HG03097 (cell line): ENCODE data around the gene NTNG2.

Source experiments
- ATAC-seq: cut with Tn5 transposase; IDR thresholded peaks from one replicate; pipeline ENCODE4 v1.9.1; 2021; ENCODE audit not compliant: unreplicated experiment, low FRiP score

The NTNG2 gene

DNA sequence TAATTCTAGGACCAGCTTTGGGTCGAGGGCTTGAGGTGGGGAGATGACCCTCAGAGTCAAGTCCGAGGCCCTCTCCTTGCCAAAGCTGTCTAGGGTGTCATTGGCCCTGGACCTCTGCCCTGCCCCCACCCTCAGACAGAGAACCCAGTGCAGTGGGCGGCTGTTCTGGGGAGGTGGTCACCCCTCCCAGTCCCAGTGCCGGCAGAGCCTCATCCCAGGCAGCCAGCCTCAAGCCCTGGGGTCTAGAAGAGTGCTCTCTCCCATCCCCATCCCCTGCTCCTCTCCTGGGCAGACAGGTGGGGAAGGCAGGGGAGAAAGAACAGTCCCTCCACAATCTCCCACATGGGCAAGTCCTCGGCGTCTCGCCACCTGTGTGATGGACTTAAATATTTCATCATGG lies 7.0 kb downstream of the NTNG2 start:
- no peak for ATAC-seq

DNA sequence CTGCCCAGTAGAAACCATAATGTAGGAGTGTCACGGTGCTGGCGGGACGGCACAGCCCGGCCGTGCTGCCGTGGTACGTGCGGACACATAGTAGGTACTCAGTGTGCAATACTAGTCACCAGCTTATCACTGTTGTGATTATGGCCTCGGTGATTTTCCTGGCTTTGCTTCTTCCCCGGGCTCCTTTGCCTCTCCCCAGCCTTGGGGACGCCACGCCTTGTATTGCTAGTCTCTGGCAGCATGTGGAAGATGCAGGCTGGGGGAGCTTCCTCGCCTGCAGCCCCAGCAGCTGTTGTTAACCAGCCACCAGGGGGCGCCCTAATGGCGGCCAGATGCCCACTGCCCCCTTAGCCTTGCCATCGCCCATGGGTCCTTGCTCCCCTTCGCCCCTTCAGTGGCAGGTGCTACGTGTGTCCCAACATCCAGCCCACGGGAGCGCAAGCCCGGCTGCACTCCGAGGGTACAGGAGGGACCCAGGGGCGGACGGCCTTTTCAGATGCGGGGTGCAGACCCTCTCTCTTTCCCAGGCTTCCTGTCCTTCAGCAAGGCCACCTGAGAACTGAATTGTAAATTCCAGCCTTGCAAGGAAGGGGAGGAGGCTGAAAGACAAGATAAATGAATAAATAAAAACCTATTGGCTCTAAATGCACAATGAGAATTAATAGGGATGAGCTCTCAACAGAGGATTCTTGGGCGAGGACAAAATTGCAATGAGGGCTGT lies 8.0 kb downstream of the NTNG2 start:
- ATAC-seq, result no peak

DNA sequence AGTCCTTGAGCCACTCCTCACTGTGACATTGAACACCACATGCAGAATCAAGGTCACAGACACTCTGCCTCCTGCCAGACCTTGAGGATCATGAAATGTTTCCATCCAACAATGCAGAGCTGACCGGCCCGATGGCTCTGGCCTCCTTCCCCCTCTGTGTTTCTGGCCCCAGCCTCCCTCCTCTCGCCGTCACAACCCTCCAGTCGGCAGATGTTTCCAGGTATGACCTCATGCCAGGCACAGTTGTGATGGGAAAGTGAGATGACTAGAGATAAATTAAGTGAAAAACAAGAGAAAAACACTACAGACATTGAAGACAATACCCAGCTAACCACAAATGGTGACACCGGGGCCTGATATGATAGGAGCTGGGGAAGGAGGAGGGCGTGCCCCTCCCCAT lies 9.8 kb downstream of the NTNG2 start:
- ATAC-seq, result no peak

DNA sequence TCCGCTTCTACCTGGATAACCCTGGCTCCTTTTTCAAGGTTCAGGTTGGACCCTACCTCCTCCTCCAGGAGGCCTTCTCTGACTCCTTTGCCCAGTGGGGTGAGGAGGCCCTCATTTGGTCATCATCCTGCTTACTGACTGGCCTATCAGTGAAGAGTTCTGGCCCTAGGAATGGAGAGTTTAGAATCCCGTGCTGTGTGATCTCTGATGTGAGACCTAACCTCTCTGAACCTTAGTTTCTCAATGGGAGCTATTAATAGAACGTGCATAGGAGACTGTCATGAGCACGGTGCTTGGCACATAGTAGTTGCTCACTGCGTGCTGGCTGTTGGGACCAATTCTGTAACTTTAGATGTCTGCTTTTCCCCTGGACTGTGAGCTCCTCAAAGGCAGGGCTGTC lies 10.3 kb downstream of the NTNG2 start:
- no peak for ATAC-seq

DNA sequence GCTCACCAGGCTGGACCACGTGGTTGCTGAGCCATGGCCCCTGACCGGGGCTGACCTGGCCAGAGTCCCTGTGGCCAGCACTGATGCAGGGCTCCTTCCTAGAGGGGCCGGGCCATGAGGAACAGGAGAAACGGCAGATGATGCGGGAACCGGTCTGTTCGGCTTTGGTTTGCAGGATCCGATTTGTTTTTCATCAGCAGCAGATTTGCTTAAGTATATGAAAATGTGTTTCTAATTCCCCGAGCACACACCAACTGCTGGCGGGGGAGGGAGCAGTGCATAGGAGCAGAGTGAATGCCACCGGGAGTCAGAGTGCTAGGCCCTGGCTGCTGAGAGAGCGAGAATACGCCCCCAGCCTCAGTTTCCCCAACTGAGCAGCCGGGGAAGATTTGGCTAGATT lies 13.6 kb downstream of the NTNG2 start:
- no peak for ATAC-seq

DNA sequence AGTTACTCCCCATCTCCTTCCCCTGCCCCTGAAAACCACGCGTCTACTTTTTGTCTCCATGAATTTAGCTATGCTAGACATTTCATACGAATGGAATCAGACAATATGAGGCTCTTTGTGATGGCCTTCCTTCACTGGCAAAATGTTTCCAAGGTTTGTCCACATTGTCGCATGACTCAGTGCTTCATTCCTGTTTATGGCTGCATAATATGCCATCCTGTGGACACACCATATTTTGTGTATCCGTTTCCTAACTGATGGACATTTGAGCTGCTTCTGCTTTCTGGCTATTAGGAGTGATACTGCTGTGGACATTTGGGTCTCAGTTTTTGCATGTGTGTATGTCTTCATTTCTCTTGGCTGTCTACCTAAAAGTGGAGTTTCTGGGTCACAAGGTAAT lies 14.5 kb downstream of the NTNG2 start:
- no peak for ATAC-seq

DNA sequence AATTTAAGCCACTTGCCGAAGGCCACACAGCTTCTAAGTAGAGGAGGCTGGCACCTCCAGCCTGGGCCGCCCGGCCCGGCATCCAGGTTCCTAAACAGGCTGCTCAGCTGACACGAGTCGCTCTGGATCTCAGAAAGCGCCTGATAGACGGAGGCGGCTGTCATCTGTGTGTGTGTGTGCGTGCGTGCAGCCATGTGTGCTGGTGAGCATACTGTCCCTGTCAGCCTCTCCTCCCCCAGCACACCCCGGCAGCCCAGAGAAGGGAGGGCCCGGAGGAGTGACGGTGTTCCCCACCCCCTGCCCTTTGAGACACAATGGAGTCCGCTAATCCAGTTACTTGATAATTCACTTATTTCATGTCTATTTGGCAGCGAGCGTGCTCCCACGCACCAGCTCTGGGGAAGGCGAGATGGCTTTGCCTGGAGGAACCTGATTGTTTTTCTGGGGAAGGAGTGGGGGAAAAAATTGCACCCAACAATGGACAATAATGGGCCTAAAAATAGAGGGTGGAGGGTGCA lies 20.0 kb downstream of the NTNG2 start:
- no peak for ATAC-seq

DNA sequence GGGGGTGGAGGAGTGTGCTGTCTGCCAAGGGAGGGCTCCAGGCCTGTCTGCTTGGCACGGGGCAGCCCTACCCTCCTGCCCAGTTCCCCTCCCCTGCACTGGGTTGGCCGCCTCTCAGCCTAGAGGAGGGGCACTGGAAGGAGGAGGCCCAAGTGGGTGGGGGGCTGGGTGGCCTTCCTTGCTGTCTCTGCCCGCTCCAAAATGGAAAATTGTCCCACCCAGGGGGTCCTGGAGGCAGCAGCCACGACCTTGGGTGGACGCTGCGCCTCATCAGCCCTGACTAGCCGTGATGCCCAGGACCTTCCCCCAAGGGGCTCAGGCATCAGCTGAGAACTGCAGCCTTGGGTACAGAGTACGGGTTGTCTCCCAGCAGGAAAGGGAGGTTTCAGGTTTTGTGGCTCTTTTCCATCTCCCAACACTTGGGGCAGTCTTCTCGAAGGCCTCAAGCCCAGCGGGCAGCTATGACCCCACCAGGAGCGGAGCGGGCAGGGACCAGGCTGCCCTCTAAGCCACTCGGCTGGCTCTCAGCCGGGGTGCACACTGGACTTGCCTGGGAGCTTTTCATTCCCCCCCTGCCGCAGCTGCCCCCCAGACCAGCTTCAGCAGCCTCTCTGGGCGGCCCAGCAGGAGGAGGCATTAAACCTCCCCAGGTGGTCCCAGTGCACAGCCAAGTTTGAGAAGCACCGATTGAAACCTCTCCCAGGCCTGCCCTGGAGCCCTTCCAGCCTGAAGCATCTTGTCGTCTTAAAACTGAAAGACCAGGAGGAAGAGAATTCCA lies 20.6 kb downstream of the NTNG2 start:
- ATAC-seq, result no peak

DNA sequence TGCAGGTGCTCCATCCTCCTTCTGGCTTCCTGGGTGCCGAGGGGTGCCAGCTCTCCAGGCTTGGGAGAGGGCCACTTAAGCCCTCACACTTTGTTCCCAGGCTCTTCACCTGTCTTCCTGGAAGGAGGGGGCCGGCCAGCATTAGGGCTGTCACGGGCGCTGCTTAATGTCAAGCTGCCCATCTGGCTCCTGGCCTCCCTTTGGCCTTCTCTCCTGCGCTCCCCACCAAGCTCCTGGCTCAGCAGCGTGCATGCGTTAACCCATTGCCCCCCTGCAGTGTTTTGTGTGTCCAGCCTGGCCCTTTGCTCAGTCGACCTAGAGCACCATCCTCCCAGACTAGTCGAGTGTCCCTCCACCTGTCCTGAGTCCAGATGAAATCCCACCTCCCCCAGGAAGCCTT lies 21.3 kb downstream of the NTNG2 start:
- no peak for ATAC-seq

DNA sequence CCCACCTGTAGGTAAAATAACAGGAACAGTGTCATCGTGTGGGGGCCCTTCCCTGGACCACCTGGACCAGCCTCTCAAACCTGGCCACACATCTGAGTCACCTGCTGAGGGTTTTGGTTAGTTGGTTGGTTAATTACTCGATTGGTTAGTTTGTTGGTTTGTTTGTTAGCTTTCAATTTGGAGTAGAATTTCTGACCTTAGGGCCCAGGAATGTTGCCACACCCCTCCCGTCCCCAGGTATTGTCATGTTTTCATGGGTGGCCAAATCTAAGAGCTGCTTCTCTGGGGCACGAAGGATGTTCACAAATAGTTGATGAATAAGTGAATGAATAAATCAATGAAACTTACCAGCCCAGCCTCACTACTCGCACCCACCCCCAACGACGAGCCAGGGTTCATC lies 21.9 kb downstream of the NTNG2 start:
- no peak for ATAC-seq

DNA sequence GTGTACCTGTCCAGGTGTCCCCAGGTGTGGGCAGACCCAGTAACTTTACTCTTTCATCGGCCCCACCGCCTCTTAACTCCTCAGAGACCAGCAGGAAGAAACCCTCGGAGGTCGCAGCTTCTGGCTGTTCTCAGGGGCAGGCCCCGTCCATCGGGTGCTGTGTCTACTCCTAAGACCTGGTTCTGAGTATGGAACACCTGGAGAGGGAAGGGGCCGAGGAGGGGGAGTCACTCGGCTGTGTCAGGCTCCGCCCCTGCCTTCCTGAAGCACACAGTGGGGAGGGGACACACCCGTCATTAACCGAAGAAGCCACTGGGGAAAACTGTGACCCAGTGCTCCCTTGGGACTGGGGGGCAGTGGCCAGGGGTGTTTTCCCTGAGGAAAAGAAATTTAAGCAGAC lies 22.3 kb downstream of the NTNG2 start:
- no peak for ATAC-seq

DNA sequence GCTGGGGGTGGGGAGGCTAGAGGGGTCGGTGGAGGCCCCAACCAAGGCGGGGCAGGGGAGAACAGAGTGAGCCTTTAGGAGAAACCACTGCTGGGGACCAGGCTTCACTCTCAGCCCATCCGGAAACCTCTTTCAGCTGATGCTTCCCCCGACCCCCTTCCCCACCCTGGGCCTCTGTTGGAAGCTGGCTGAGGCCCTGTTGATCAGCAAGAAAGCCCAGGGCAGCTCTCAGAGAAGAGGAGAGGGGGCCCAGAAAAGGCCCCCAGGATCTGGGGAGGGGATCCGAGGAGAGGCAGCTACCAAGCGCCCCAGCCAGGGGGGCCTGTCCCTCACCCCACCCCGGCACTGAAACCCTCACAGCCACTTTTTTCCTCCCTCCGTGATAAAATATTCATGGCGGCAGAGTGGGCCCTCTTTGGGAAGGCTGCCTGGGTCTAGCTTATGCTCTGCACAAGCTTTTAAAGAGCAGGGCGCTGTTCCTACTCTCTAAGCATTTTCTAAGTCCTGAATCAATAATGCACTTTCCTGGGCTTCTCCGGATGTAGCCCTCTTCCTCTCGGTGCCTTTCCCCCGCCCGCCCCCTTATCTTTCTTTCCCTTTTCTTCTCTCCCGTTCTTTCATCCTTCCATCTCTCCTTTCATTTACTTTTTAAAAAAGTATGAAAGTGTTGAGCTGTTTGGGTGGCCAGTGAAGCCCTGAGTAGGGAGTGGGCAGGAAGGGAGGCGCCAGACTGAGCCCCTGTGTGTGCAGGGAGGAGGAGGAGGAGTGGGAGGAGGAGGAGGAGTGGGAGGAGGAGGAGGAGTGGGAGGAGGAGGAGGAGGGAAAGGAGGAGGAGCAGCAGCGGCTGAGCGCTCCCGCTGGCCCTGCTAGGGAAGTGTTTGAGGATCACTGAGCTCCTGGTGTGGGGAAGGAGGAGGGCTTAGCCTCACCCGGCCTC lies 23.5 kb downstream of the NTNG2 start:
- ATAC-seq, result no peak

DNA sequence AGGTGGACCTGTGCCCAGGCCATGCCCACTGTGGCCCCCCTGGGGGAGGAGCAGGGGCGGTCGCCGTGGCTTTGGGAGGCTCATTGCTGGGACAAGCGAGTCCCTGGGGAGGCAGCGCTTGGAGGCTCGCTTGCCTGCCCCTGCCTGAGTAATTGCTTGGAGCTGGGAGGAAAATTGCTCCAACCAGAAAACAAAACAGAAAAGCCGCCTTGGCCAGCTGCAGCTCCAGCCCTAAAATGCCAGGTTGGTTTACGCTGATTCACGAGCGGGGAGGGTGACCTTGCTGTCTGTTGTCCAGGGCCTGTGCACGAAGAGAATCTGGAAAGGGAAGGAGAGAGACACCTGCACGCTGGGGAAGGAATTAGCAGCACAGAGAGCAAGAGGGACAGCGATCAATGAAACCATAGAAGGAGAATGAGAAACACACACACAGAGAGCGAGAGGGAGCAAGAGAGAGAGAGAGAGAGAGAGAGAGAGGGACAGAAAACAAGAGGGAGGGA lies 25.3 kb downstream of the NTNG2 start:
- ATAC-seq, result no peak

DNA sequence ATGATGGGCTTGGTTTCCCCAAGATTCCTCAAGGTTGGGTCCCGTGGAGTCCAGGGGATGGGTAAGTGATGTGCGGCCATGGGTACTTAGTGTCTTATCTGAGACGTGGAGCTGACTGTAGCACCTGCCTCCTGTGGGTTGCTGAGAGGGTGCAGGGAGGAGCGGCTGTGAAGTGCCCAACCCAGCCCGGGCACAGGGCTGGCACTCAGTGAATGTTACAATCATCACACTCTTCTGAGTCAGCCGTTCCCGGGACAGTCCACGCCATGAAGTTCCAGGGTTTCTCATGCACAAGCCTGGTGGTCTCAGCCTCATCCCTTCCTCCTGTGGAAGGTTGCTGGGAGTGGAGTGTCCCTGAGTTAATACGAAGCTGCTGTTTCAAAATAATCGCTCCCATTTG lies 29.1 kb downstream of the NTNG2 start:
- ATAC-seq, result no peak

DNA sequence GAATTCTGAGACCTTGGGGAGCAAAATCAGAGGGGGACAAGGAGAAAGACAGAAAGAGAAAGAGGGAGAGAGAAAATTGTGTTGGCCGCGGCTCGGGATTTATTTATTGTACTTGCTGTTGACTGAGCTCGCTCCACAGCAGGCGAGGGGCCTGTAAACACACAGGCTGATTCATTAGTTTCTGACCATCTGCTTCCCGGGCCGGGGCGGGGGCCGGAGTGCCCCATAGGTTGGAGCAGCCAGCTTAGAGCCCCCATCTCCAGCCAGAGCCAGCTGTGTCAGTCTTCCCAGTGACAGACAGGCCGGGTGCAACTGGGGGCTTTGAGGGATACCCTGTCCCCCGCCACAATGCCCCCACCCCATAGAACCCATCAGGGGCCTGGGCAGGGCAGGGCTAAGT lies 30.9 kb downstream of the NTNG2 start:
- no peak for ATAC-seq

DNA sequence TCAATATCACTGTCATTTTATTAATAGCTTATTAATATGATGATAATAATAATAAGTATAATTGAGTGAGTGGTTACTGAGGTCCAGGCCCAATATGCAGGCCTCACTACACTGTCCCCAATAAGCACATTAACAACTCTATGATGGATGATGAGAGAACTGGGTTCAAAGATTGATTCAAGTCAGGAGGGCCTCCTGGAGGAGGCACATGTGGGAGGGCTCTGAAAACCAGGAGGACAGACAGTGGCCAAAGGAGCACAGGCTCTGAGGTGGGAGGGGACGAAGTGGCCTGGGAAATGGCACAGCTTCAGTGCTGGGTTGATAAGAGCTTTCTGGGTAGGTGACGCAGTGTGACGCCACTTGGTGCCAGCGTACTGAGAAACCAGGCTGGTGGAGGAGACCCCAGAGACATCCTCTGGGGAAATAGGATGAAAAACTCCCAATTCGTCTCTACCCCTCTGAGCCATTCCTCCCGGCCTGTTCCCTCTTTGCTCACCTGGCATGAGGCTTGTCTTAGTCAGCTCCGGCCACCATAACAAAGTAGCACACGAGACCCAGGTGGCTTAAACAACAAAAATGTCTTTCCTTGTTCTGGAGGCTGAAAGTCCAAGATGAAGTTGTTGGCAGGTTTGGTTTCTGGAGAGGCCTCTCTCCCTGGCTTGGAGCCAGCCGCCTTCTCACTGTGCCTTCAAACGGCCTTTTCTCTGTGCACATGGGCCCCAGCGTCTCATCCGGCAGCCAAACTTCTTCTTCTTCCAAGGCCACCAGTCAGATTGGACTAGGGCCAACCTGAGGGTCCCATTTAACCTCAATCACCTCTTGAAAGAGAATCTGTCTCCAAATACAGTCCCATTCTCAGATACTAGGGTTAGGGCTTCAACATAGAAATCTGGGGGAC lies 31.6 kb downstream of the NTNG2 start:
- ATAC-seq, result no peak

DNA sequence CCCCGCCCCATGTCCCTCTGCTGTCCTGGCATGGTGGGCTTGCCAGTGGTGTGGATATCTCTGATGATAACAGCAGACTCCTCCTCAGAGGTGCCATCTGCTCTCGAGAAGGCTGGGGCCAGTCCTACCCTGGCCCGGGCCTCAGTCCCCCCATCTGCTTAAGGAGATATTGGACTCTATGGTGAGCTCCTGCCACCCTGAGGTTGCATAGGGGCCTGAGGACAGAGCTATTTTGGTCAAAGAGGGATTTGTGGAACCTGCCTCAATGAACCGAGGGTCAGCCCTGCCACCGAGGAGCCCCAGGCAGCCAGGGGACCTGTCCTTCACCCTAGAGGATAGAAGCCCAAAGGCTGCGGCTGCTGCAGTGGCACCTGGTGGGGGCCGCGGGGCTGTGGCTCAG lies 32.6 kb downstream of the NTNG2 start:
- no peak for ATAC-seq

DNA sequence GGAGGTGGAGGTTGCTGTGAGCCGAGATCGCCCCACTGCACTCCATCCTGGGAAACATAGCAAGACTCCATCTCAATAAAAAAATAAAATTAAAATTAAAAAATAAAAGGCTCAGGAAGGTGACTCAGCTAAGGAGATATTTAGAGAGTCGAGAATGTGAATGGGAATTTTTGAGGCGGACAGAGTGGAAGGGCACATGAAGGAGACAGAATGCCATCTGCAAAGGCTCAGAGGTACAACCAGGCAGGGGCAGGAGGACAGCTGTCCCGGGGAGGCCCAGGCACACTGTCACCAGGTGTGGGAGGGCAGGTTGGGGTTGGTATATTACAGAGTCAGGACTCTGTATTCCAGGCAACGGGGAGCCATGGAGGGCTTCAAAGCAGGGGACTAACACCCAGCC lies 35.5 kb downstream of the NTNG2 start:
- ATAC-seq, result no peak

DNA sequence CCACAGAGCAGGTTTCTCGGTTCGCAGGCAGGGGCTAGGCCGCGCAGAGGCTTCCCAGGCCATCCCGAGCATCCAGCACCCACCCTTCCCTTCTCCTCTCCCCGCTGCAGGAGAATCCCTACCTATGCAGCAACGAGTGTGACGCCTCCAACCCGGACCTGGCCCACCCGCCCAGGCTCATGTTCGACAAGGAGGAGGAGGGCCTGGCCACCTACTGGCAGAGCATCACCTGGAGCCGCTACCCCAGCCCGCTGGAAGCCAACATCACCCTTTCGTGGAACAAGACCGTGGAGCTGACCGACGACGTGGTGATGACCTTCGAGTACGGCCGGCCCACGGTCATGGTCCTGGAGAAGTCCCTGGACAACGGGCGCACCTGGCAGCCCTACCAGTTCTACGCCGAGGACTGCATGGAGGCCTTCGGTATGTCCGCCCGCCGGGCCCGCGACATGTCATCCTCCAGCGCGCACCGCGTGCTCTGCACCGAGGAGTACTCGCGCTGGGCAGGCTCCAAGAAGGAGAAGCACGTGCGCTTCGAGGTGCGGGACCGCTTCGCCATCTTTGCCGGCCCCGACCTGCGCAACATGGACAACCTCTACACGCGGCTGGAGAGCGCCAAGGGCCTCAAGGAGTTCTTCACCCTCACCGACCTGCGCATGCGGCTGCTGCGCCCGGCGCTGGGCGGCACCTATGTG lies 36.1 kb downstream of the NTNG2 start:
- no peak for ATAC-seq
